GM18507 (cell line): Measurements from ENCODE around the gene CCDC122.

ENCODE experiments used
- DNase-seq: peaks from one replicate; pipeline ENCODE4 v3.0.0; 2011; ENCODE audit warnings: low read depth; ENCODE audit not compliant: insufficient read length; ENCODE audit errors: extremely low spot score
- FAIRE-seq: peaks from 2 replicates; lab custom pipeline; 2011; peaks lifted over from hg19 to GRCh38; lab: Jason Lieb, UNC

Gene CCDC122

DNA sequence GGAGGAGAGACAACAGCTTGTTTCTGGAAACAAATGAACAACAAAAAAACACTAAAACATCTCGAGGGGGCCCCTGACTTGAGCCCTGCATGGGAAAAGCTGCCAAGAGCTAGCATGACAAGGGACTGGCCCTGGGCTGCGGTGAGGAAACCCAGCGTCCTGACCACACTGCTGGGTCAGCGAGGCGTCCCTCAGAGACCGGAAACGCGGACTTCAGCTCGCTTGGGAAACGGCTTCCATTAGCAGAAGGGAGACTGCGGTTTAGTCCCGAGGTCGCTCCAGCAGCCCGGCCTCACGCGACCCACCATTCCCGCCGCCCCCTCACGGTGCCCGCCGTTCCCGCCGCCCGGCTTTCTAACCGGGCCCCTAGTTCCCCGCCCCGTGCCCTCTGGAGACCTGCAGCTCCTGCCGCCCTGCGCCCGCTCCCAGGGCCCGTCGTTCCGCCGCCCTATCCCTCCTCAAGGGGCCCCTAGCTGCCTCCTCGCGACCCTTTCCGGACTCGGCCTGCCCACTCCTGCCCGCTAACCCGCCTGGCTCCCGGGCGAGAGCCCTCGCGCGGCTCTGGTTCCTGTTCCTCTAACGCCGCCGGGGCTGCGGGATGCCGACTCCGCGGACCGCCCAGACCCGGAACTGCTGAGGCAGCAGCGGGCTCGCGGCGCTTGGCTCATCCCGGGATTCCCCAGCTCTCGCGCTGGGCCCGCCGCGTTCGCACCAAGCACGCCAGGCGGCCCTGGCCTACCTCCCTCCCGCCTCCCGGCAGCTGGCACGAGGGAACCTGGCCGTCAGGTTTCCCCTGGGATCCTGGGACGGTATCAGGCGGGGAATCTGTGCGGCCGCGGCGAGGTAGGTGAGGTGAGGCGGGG, at the start of gene CCDC122:
Gene CCDC122, minus strand, starts transcription at position 849 of the 863 bp plus-strand sequence. CDS start 10,364 bp downstream, outside the sequence.
- DNase-seq, result peak; percentile 73

DNA sequence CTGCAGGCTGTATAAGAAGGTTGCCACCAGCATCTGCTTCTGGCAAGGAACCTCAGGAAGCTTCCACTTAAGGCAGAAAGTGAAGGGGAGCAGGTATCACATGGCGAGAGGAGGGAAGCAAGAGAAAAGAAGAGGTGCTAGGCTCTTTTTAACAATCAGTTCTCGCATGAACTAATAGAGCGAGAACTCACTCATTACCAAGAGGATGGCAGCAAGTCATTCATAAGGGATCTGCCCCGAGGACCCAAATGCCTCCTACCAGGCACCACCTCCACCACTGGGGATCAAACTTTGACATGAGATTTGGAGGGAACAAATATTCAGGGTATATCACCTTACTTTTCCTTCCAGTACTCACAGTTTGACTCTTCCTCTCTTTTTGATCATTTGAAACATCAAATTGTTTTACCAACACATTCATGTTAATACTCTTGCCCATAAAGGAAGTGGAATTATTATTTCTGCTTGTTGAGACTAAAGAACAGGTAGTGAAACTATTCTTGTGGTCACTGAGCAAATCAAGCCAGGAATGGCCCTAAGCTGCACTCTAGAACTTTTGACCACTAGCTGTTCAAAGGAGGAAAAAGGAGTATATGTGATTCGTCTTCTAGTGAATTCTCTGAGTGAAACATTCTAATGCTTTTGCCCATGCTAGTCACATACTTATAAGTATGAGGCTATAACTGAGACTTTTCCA, 45.2 kb upstream of the CCDC122 start:
- peak; percentile 22 for DNase-seq
- FAIRE-seq, result peak; percentile 92

More for the DNA sequence above, at the start of gene CCDC122:
- FAIRE-seq, result peak; percentile 78

DNA sequence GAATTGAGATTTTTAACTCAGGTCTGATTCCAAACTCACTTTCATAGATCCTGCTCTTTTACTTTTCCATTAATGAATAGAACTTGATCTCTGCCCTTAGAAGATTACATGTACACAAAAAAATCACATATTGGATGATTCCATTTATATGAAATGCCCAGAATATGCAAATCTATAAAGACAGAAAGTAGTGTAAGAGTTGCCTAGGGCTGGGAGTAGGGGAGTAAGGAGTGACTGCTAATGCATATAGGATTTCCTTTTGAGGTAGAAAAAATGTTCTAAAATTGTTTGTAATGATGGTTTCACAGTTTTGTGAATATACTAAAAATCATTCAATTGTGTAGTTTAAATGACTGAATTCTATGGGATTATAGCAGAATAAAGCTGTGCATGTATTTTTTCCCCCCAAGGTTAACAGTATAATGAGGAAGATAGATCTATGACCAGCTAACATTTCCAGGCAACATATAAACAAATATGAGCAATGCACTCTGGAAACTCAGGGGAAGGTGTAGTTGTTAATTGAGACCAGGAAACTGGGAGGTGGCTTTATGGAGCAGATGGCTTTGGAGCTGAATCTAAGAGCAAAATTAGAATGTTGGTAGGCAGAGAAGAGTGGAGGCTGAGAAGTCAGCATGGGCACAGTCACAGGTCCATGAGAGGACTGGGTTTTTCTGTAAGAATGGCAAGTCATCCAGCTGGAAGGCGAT, 41.6 kb upstream of the CCDC122 start:
- no peak for FAIRE-seq
- no peak for DNase-seq

DNA sequence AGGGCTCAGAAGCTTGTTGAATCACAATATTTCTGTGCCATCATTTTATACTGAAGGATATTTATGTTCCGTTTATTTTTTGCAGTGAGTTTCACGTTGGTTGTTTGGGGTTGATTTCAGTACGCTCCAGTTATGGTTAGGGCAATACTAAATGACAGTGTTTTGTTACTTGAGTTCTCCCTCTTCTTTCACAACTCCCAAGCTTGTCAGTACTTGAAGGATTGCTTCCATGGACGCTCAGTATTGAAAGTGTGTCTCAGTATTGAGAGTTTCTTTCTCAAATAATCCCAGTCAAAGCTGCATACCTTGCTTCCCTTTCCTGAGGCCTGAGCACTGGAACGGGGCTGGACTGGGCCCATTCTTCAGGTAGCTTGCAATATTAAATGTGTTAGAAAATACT, 39.1 kb upstream of the CCDC122 start:
- FAIRE-seq (no peak), DNase-seq (no peak)

DNA sequence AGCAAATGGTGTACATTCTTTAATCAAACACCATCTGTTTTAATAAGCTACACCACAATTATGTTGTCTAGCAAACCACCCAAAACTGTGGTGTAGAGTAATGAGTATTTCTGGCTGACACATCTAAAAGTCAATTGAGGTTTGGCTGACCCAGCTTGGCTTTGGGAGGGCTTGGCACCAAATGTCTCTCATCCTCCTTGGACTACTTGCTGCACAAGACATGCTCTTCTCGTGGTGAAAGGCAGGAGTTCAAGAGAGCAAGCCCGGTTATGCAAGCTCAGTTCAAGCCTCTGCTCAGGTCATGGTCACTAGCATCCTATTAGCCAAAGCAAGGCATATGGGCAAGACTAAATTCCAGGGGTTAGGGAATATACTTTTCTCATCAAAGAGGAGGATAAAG, 37.3 kb upstream of the CCDC122 start:
- no peak for DNase-seq
- no peak for FAIRE-seq

DNA sequence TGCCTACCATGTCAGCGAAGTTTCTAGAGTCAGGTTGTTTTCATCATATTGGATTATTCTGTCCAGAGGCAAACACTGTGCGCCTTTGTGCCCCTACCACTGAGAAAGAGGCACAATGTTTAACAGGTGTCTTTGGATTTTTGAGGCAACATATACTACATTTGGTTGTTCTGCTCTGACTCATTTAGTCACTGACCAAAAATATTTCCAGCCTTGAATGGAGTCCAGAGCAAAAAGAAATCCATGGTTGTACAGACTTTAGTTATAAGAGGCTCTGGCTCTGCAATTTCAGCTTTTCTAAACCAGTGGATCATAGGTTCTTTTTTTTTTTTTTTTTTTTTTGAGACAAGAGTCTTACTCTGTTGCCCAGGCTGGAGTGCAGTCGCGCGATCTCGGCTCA, 35.9 kb upstream of the CCDC122 start:
- DNase-seq, result no peak

DNA sequence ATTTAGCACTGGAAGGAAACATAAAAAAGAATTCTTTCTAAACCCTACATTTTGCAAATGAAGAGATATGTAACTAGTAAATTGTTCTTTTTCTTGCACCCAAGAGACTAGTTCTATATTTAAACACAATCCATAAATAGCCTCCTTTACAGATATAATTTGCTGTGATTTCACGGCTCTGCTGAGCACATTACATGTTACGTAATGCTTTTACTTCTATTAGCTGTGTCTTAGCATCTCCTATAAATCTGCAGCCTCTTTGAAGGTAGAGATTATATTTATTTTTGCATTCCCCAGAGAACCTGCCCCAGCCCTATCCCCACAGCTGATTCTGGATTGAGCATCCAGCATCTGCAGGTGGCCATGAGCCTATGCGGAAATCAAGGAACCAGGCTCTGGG, 32.3 kb upstream of the CCDC122 start:
- DNase-seq, result no peak

More for the DNA sequence above, 35.9 kb upstream of the CCDC122 start:
- no peak for FAIRE-seq

DNA sequence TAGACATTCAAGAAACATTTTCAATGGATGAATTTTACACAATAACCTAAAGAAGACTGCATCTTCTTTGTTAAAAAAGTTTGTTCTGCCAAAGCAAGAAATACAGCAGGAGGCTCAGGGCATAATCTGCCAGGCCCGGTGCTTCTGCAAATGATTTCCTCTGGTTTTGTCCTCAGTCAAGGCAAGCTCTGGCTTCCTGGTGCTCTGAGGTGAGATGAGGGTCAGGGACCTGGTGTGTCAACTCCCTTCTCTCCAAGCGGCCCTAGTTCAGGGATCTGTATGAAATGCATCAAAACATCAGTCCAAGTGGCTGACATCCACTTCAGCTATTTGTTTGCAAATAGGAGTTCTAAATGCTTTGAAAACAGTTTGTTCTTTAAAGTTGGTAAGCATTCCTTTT, 31.7 kb upstream of the CCDC122 start:
- FAIRE-seq, result no peak
- no peak for DNase-seq

More for the DNA sequence above, 32.3 kb upstream of the CCDC122 start:
- FAIRE-seq, result no peak

DNA sequence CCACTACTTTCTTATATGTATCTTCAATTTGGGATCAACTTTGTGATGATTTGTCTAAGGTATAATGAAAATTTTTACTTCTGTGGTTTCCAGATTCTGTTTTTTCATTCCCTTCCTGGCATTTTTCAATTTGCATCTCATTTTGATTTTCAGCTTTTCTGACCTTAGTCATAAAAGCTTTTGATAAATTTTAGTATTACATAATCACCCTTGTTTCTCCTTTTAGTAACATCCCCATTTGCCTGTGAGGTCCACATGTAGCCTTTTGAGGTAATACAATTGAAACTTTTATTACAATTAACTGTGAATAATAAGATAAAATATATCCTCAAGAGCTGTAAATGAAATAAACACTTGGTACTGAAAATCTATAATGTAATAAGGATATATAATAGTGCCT, 31.3 kb upstream of the CCDC122 start:
- no peak for DNase-seq
- FAIRE-seq, result no peak

DNA sequence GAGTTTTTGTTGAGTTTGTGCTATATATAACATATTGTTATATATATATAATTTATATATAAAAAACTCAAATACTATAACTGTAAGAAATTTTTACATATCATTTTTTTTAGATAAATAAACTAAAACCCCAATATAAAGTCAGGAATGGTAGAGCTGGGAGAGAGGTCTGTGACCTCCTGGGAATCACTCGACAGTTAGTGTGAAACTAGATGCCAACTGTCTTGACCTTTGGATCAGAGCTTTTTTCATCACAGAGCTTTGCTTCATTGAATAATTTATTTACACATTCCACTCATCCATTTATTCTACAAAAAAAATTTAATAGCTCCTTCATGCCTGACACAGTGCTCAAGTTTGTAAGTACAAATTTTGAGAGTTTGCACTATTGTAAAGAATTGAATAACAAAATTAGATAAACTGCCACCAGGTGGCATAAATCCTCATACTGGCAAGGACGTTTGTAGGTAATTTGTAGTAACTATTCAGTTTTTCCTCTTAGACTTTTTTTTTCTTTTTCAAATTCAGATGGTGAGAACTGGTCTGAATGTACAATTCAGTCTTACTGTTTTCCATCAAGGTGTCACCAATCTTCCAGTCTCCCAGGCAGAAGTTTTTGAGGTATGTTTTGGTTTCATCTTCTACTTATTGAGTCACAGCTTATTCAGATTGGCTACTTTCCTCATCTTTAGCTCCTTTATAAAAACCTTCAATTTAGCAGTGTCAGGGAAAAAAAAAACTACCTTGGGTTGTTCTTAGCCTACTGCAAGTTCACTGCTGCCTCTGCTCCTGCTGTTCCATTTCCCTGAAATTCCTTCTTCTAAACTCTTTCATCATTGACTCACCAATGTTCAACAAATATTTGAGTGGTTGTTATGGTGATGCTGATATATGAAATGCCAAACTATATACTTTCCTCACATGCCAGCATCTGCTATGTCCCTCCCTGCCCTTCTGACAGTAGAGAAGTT, 28.9 kb upstream of the CCDC122 start:
- DNase-seq (no peak), FAIRE-seq (peak; percentile 59)

DNA sequence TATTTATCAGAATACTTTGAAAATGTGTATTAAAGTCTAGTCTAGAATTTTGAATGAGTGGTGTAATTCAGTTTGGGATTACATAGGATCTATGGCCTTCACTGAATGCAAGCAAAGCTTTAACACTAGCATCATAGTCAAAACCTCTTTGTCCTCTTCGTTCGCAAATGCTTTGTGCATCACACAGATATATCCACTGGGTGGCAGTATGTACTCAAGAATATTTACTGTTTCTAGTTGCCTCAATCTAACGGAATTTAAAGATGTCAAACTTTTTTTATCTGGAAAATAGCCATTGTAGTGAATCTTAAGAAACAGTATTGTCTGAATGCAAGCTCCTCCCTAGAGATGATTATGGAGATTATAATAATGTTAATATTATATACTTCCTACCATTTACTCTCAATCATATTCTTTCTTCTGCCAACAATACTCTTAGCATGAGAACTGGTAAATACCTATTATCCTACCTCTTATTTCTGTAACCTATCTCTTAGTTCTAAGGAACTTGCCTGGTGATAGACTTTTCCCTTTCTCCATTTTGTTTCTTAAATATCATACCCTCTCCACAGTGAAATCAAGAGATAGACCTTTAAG, 26.0 kb upstream of the CCDC122 start:
- DNase-seq, result peak; percentile 7
- FAIRE-seq, result peak; percentile 89

DNA sequence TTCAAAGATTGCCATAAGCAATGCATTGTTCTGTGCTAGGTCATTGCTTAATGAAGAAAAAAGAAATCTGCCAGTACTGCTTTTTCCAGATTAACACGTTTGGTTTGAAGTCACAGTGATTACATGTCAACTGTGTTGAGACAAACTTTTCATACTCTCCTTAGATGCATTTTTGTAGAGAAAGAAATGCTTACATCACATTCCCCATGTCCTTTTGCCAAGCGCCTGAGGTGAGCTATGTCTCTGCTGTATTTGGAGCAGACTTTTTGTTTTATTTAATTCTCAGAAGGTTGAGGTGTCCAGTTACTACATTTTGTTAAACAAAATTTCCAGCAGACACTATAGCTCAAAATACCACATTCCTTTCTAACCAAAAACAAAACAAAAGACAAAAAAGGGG, 16.4 kb upstream of the CCDC122 start:
- DNase-seq, result no peak
- no peak for FAIRE-seq

DNA sequence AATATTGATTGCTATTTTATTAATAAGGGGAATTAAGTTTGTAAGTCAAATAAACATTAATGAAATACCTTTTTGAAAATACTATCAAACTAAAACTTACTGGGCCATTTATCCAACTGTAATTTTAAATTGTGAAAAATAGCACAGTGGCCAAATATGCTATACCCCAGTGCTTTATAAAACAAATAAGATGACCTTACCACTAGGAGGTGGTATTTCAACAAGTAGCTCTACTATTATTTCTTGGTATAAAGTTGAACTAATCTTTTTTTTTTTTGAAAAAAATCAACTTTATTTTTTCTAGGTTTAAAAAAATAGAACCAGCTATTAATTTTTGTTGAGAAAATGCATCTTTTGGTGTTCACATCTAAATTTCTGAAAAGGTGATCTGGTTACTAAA, 14.9 kb upstream of the CCDC122 start:
- no peak for FAIRE-seq
- DNase-seq, result no peak

DNA sequence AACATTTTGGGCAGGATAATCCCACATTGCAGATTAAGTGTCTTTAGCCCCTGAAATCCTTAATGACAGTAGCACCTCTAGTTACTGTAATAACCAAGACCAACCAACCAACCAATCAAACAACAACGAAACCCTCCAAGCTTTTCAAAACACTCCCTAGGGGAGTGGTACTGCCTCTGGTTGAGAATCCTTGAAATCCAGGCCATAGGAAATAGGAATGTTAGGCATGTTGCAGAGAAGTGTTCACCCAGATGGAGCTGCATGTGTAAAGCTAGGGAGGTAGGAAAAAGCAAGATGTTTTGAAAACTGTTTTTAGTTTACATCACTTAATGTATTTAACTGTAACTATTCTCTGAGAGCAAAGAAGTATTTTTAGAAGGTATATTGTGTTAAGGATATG, 4.7 kb upstream of the CCDC122 start:
- no peak for FAIRE-seq

DNA sequence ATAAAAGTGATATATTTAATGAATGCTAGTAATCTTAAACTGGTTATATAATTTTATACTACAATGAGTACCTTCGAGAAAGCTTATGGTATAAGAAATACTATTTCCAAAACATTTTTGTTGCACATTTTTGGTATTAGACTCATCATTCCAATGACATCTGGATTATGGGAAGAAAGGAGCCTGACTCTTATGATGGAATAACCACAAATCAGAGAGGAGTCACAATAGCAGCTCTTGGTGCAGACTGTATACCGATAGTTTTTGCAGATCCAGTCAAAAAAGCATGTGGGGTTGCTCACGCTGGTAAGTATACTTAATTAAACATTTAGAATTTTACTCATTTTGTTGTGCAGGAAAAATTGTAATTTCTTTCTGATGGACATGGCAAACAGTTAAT, 4.1 kb upstream of the CCDC122 start:
- no peak for FAIRE-seq
- DNase-seq, result no peak

More for the DNA sequence above, 4.7 kb upstream of the CCDC122 start:
- no peak for DNase-seq

DNA sequence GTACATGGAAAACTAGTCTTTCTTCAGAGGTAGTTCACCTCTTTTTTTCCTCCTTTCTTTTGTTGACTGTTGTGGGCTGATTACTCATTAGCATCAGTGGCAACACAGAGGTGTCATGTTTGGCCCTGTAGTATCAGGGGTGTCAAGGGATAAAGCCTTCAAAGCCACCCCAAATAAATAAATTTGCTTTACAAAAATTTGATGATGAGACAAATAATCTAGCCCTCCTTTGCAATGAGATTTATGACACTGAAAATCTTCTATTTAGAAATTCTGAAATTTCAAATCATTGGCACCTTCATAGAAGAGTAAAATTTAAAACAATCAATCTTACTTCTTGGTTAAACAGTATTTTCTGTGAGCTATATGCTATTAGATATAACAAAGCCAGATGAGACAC, 2.0 kb upstream of the CCDC122 start:
- DNase-seq (no peak), FAIRE-seq (no peak)

DNA sequence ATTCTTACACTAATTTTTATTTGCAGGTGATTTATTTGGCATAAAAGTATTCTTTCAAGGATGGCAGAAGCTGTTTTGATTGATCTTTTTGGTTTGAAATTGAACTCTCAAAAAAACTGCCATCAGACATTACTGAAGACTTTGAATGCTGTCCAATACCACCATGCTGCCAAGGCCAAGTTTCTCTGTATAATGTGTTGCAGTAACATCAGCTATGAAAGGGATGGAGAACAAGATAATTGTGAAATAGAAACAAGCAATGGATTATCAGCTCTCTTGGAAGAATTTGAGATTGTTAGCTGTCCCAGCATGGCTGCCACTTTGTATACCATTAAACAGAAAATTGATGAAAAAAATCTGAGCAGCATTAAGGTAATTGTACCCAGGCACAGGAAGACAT, 1.4 kb upstream of the CCDC122 start:
- no peak for DNase-seq
- FAIRE-seq, result no peak

DNA sequence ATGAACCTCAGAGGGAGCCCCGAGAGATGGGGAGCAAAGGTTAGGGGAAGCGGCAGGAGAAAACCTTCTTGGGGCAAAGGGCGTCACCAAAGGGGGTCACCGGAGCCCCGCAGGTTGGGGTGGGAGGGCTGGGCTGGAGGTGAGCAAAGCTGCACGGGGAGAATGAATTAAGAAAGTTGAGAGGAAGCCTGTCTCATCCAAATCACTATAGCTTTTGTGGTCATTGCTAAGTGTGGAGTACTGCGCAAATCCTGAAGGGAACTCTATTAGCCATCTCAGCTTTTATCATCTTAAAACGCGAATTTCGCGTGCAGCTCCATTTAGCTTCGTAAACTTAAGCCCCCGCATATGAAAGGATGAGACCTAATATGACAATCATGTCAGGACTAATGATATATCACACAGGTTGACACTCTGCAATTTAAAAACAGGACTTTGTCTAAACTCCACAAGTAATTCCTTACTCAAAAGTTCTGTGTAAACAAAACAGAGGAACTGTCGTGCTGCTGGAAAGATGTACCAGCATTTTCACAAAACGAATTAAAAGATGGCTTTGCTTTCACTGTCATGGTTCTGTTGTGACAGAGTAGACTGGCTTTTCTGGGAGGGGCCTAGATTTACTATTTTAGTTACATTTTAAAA, 795 bp upstream of the CCDC122 start:
- DNase-seq (no peak), FAIRE-seq (no peak)
